IMR-90 (cell line): Measurements from ENCODE around the gene ARPC4. TPM values are rescaled to one million over a fixed set of nuclear protein-coding genes. Genes with fewer than 3 reads are reported as not detected.

Experiments used
- ATAC-seq: fragments of 200-7000 bp; cut with Tn5 transposase; 2 replicates; pipeline ENCODE4 v1.9.1; 2020; ENCODE audit warnings: low read depth, mild to moderate bottlenecking, moderate library complexity
- BruUV-seq: library from RNA; stranded (reverse); fragments of 400-500 nt; replicated peaks from 2 replicates; lab custom pipeline; 2021; lab: Mats Ljungman, UMichigan
- CTCF ChIA-PET: fragments of 300-600 bp; formaldehyde crosslinking; extraction: SDS; loops from one replicate; lab custom pipeline; 2021; ENCODE audit warnings: antibody characterized with exemption; lab: Yijun Ruan, JAX
- POLR2A ChIA-PET: fragments of 300-600 bp; sonication (Branson Sonifier 250); formaldehyde crosslinking; loops from one replicate; lab custom pipeline; 2022; ENCODE audit warnings: antibody characterized with exemption; ENCODE audit not compliant: unreplicated experiment; lab: Charles Lee
- DNase-seq: peaks from one replicate; pipeline ENCODE4 v3.0.0; 2013
- H2AFZ ChIP-seq: replicated peaks from 2 replicates; pipeline ENCODE3; 2013; ENCODE audit warnings: low read length, mild to moderate bottlenecking; ENCODE audit not compliant: poor library complexity
- H2AK5ac ChIP-seq: 2 replicates; pipeline ENCODE4 v1.6.1; 2013; ENCODE audit warnings: low read depth, low read length, inconsistent platforms
- H2AK9ac ChIP-seq: replicated peaks from 2 replicates; pipeline ENCODE3; 2013; ENCODE audit warnings: mild to moderate bottlenecking, low read depth, low read length, moderate library complexity; ENCODE audit not compliant: poor library complexity
- H2BK120ac ChIP-seq: 2 replicates; pipeline ENCODE4 v1.6.1; 2013; ENCODE audit warnings: low read depth, low read length, inconsistent platforms
- H2BK15ac ChIP-seq: 3 replicates; pipeline ENCODE4 v1.6.1; 2013; ENCODE audit warnings: low read depth, low read length, inconsistent platforms
- H2BK20ac ChIP-seq: 2 replicates; pipeline ENCODE4 v1.6.1; 2013; ENCODE audit warnings: low read depth, mild to moderate bottlenecking, inconsistent platforms, low read length, moderate library complexity
- H2BK5ac ChIP-seq: 2 replicates; pipeline ENCODE4 v1.6.1; 2013; ENCODE audit warnings: mild to moderate bottlenecking, low read depth, low read length, inconsistent platforms; ENCODE audit not compliant: poor library complexity, severe bottlenecking
- H3K14ac ChIP-seq: replicated peaks from 2 replicates; pipeline ENCODE4 v1.6.1; 2013; ENCODE audit warnings: low read depth, low read length, inconsistent platforms
- H3K18ac ChIP-seq: 2 replicates; pipeline ENCODE4 v1.6.1; 2013; ENCODE audit warnings: low read depth, low read length, control low read depth
- H3K23ac ChIP-seq: 2 replicates; pipeline ENCODE4 v1.6.1; 2013; ENCODE audit warnings: low read depth, low read length, inconsistent platforms
- H3K27ac ChIP-seq: 2 replicates; pipeline ENCODE4 v1.5.1; 2013; ENCODE audit warnings: mild to moderate bottlenecking, control low read depth, low read length; ENCODE audit not compliant: insufficient read depth
- H3K27me3 ChIP-seq: 2 replicates; pipeline ENCODE4 v1.6.1; 2013; ENCODE audit warnings: low read length; ENCODE audit not compliant: control insufficient read depth, insufficient read depth
- H3K36me3 ChIP-seq: 2 replicates; pipeline ENCODE4 v1.6.1; 2013; ENCODE audit warnings: low read length, mixed read lengths; ENCODE audit not compliant: control insufficient read depth, insufficient read depth
- H3K4ac ChIP-seq: 2 replicates; pipeline ENCODE4 v1.6.1; 2013; ENCODE audit warnings: low read depth, low read length, inconsistent platforms
- H3K4me1 ChIP-seq: 2 replicates; pipeline ENCODE4 v1.6.1; 2013; ENCODE audit warnings: low read length, mixed read lengths; ENCODE audit not compliant: control insufficient read depth, insufficient read depth
- H3K4me2 ChIP-seq: 2 replicates; pipeline ENCODE4 v1.6.1; 2013; ENCODE audit warnings: low read depth, mild to moderate bottlenecking, control low read depth, low read length, moderate library complexity
- H3K4me3 ChIP-seq: 2 replicates; pipeline ENCODE4 v1.5.1; 2013; ENCODE audit warnings: low read depth, mild to moderate bottlenecking, control low read depth, low read length, moderate library complexity; ENCODE audit not compliant: insufficient read depth
- H3K56ac ChIP-seq: 2 replicates; pipeline ENCODE4 v1.6.1; 2013; ENCODE audit warnings: low read length, inconsistent platforms; ENCODE audit not compliant: insufficient read depth; ENCODE audit errors: extremely low read depth
- H3K79me1 ChIP-seq, 2 experiments: 2 replicates each; pipeline ENCODE4 v1.6.1; 2013; ENCODE audit warnings: low read length in 2 of 2, inconsistent platforms in 1 of 2, low read depth in 1 of 2
- H3K9ac ChIP-seq: 2 replicates; pipeline ENCODE4 v1.6.1; 2013; ENCODE audit warnings: low read depth, low read length, control low read depth
- H3K9me1 ChIP-seq: 2 replicates; pipeline ENCODE4 v1.6.1; 2013; ENCODE audit warnings: low read length, inconsistent platforms; ENCODE audit not compliant: insufficient read depth
- H3K9me3 ChIP-seq: 2 replicates; pipeline ENCODE4 v1.6.1; 2013; ENCODE audit warnings: low read length; ENCODE audit not compliant: control insufficient read depth, insufficient read depth
- H4K20me1 ChIP-seq: 2 replicates; pipeline ENCODE4 v1.6.1; 2013; ENCODE audit warnings: low read length, inconsistent platforms; ENCODE audit not compliant: insufficient read depth
- H4K5ac ChIP-seq: 2 replicates; pipeline ENCODE4 v1.6.1; 2013; ENCODE audit warnings: mild to moderate bottlenecking, low read depth, low read length, control low read depth
- H4K8ac ChIP-seq, 2 experiments: 2 replicates each; pipeline ENCODE4 v1.6.1; 2013; ENCODE audit warnings: low read depth in 2 of 2, low read length in 2 of 2, control low read depth in 1 of 2, inconsistent platforms in 1 of 2
- H4K91ac ChIP-seq: 2 replicates; pipeline ENCODE4 v1.6.1; 2013; ENCODE audit warnings: low read depth, low read length, inconsistent platforms; ENCODE audit not compliant: insufficient read depth
- BHLHE40 ChIP-seq: fragments of 150-350 bp; IDR thresholded peaks from 2 replicates; pipeline ENCODE4 v1.6.1; 2016; ENCODE audit warnings: mild to moderate bottlenecking, low read depth, low read length
- CEBPB ChIP-seq: IDR thresholded peaks from 2 replicates; pipeline ENCODE4 v1.6.1; 2012; ENCODE audit warnings: low read depth, low read length, improper control_type of control experiment
- CHD1 ChIP-seq: IDR thresholded peaks from 2 replicates; pipeline ENCODE4 v1.6.1; 2012; ENCODE audit warnings: low read depth, low read length, improper control_type of control experiment
- CTCF ChIP-seq: conservative IDR thresholded peaks from 2 replicates; pipeline ENCODE4 v1.5.1; 2012; ENCODE audit warnings: mild to moderate bottlenecking, low read depth, low read length, improper control_type of control experiment
- ELK1 ChIP-seq: fragments of 150-350 bp; IDR thresholded peaks from 2 replicates; pipeline ENCODE4 v1.6.1; 2016; ENCODE audit warnings: low read depth, mild to moderate bottlenecking, low read length, moderate library complexity, borderline replicate concordance
- FOS ChIP-seq: fragments of 150-350 bp; IDR thresholded peaks from 2 replicates; pipeline ENCODE4 v1.6.1; 2016; ENCODE audit warnings: low read depth, low read length
- MAFK ChIP-seq: IDR thresholded peaks from 2 replicates; pipeline ENCODE4 v1.6.1; 2012; ENCODE audit warnings: low read depth, low read length, improper control_type of control experiment
- MAZ ChIP-seq: IDR thresholded peaks from 2 replicates; pipeline ENCODE4 v1.6.1; 2012; ENCODE audit warnings: low read depth, mild to moderate bottlenecking, low read length, improper control_type of control experiment, moderate library complexity, borderline replicate concordance
- MXI1 ChIP-seq: IDR thresholded peaks from 2 replicates; pipeline ENCODE4 v1.6.1; 2012; ENCODE audit warnings: low read depth, mild to moderate bottlenecking, low read length, moderate library complexity, borderline replicate concordance
- NFE2L2 ChIP-seq: fragments of 150-350 bp; IDR thresholded peaks from 2 replicates; pipeline ENCODE4 v1.6.1; 2016; ENCODE audit warnings: low read depth, mild to moderate bottlenecking, low read length
- POLR2A ChIP-seq: IDR thresholded peaks from 2 replicates; pipeline ENCODE4 v1.6.1; 2012; ENCODE audit warnings: mild to moderate bottlenecking, low read depth, low read length
- RAD21 ChIP-seq: IDR thresholded peaks from 2 replicates; pipeline ENCODE4 v1.6.1; 2012; ENCODE audit warnings: low read length, improper control_type of control experiment
- RCOR1 ChIP-seq: IDR thresholded peaks from 2 replicates; pipeline ENCODE4 v1.6.1; 2012; ENCODE audit warnings: mild to moderate bottlenecking, low read length, improper control_type of control experiment; ENCODE audit not compliant: insufficient replicate concordance
- RFX5 ChIP-seq: IDR thresholded peaks from 2 replicates; pipeline ENCODE4 v1.8.0; 2012; ENCODE audit warnings: low read depth, mild to moderate bottlenecking, low read length, moderate library complexity
- SMC3 ChIP-seq: fragments of 150-350 bp; IDR thresholded peaks from 2 replicates; pipeline ENCODE4 v1.6.1; 2016; ENCODE audit warnings: low read depth, mild to moderate bottlenecking, antibody characterized with exemption, low read length, moderate library complexity
- USF2 ChIP-seq: fragments of 150-350 bp; IDR thresholded peaks from 2 replicates; pipeline ENCODE4 v1.6.1; 2017; ENCODE audit warnings: mild to moderate bottlenecking, antibody characterized with exemption, low read length, low read depth
- WGBS, 2 experiments: methylation state at CpG; one replicate each; pipeline versions ENCODE4 v1.1.5 to v1.1.7; 2013; ENCODE audit warnings: missing lambda C conversion rate in 2 of 2; ENCODE audit not compliant: insufficient read length in 1 of 2; ENCODE audit errors: extremely low coverage in 2 of 2; 5-methylcytosine and 5-hydroxymethylcytosine counted together
- dilution Hi-C: fragments of 300-500 bp; cut with HindIII; formaldehyde crosslinking; loops from one replicate; pipeline ENCODE4 v1.14.3; 2018; ENCODE audit warnings: low sequenced_read_pairs; ENCODE audit not compliant: unreplicated experiment
- in situ Hi-C: fragments of 300-500 bp; cut with MboI; formaldehyde crosslinking; loops from 3 replicates; pipeline ENCODE4 v1.14.3; 2019; ENCODE audit warnings: low sequenced_read_pairs, inconsistent platforms, mixed read lengths
- intact Hi-C: fragments of 100-400 bp; cut with micrococcal nuclease; formaldehyde crosslinking; loops from 2 replicates; pipeline ENCODE4 v1.10.0; 2022
- polyA plus RNA-seq, 3 experiments: library from polyadenylated mRNA; depleted of rRNA; stranded (reverse); fragments of >200 nt; gene quantifications; 2 replicates each; pipeline ENCODE4 v1.2.3, GENCODE V29; 2012; ENCODE audit warnings: low replicate concordance in 1 of 3
- total RNA-seq: library from RNA; depleted of rRNA; stranded (reverse); fragments of >200 nt; gene quantifications from 2 replicates; pipeline ENCODE4 v1.2.3, GENCODE V29; 2012

The ARPC4 gene
- total and polyA plus RNA-seq, 2 of the 4 experiments (the other 2 are of a cell fraction), result 188 to 383 TPM

GRCh38 chr3:9795207-9795606 is 2.3 kb downstream of the ARPC4 start:
- H3K27ac ChIP-seq, result no peak overlapping the region
- H3K4me2 ChIP-seq, result no peak overlapping the region
- no peak overlapping the region for H3K56ac ChIP-seq
- intact Hi-C loops (no loop called here), dilution Hi-C loops (no loop called here), in situ Hi-C loops (no loop called here)
- ChIA-PET CTCF (no interaction called here), POLR2A (no interaction called here)
- H2AK9ac ChIP-seq, result no peak overlapping the region
- H3K4ac ChIP-seq, result no peak overlapping the region
- peaks cover 45 to 66% of the 10 kb centered on the region in 2 experiments for H3K79me1 ChIP-seq
- H3K23ac ChIP-seq, result no peak overlapping the region
- no peak overlapping the region for H2AFZ ChIP-seq
- H2BK120ac ChIP-seq, result no peak overlapping the region
- no peak overlapping the region for H3K9ac ChIP-seq
- no peaks in the 10 kb centered on the region for H3K9me3 ChIP-seq
- no peak overlapping the region for H4K5ac ChIP-seq
- H4K91ac ChIP-seq, result no peak overlapping the region
- H3K9me1 ChIP-seq, result peaks cover 14% of the 10 kb centered on the region
- H3K36me3 ChIP-seq, result peaks cover 40% of the 10 kb centered on the region
- H3K27me3 ChIP-seq, result no peaks in the 10 kb centered on the region
- H3K4me3 ChIP-seq, result no peak overlapping the region
- H4K20me1 ChIP-seq, result peaks cover 31% of the 10 kb centered on the region; the same call in 1 of the 2 replicates
- ATAC-seq (no peak), DNase-seq (no peak)
- TF ChIP-seq RAD21, result no peak
- no peak for TF ChIP-seq POLR2A
- TF ChIP-seq RFX5, result no peak
- no peak for TF ChIP-seq ELK1
- no peak for TF ChIP-seq CEBPB
- TF ChIP-seq BHLHE40, result no peak
- no peak for TF ChIP-seq CHD1
- TF ChIP-seq MAFK, result no peak
- no peak for TF ChIP-seq SMC3
- TF ChIP-seq MAZ, result no peak
- TF ChIP-seq FOS, result no peak
- no peak for TF ChIP-seq NFE2L2
- no peak for TF ChIP-seq USF2
- no peak for TF ChIP-seq RCOR1
- no peak for TF ChIP-seq CTCF
- TF ChIP-seq MXI1, result no peak
- BruUV-seq, result no TSS peak
- no peak overlapping the region; the same call in 2 of the 3 replicates for H2BK15ac ChIP-seq
- no peak overlapping the region for H4K8ac ChIP-seq
- H3K18ac ChIP-seq, result no peak overlapping the region
- no peak overlapping the region for H3K14ac ChIP-seq
- no peak overlapping the region for H2BK20ac ChIP-seq
- WGBS, 2 experiments, result 86% methylated on average over 1 of the region's 5 CpGs; no CpG with 5 or more reads in 1 of the 2 experiments
- no peak overlapping the region for H2AK5ac ChIP-seq
- no peak overlapping the region for H2BK5ac ChIP-seq
- peaks cover 9% of the 10 kb centered on the region for H3K4me1 ChIP-seq
